Measurements from ENCODE around the gene SPOCK1.

The SPOCK1 gene

GRCh38 chr5:137185193-137185592 is 313.9 kb downstream of the SPOCK1 start:
- DNase-seq, result no peak

- no peak for DNase-seq
Measured at GRCh38 chr5:137184734-137185133, 314.4 kb downstream of the SPOCK1 start.

DNA sequence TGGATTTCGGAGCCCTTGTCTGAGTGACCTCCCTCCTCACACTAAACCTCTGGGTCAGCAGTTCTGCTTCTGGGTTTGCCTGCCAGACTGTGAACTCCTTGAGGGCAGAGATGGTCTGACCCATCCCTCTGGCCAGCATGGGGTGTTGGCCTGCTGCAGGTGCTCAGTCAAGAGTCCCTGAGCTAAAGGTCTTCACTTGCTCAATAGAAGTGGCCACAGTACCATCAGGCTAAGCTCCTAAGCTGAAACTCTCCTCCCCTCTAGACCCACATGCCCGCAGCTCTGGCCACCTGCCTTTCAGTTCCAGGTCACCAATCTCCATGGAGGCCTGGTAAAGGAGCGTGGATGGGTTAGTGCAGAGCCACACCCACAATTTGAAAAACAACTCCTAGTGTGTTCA is 316.6 kb downstream of the SPOCK1 start:
- DNase-seq, result no peak

GRCh38 chr5:137181667-137182066 is 317.5 kb downstream of the SPOCK1 start:
- no peak for DNase-seq

DNA sequence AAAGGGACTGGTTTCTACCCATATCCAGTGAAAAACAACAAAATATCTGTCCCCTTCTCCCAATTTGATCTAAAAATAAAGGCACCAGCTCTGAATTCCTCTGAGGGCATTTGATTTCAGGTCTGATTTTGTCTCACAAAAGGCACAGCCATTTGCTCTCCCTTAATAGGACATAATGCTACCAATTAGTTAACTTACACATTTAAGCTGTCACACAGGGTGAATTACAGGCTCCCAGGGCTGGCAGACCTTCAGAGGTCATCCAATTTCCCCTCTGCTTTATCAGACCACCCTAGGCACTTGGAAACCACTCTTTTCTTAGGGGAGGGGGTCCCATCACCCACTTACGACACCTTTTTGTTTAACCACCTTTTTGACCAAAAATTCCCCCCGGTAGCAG is 319.9 kb downstream of the SPOCK1 start:
- no peak for DNase-seq

GRCh38 chr5:137176609-137177008 is 322.5 kb downstream of the SPOCK1 start:
- no peak for DNase-seq

- no peak for DNase-seq
Measured at GRCh38 chr5:137176126-137176525, 323.0 kb downstream of the SPOCK1 start.

- DNase-seq, result no peak
Measured at GRCh38 chr5:137174196-137174595, 324.9 kb downstream of the SPOCK1 start.

DNA sequence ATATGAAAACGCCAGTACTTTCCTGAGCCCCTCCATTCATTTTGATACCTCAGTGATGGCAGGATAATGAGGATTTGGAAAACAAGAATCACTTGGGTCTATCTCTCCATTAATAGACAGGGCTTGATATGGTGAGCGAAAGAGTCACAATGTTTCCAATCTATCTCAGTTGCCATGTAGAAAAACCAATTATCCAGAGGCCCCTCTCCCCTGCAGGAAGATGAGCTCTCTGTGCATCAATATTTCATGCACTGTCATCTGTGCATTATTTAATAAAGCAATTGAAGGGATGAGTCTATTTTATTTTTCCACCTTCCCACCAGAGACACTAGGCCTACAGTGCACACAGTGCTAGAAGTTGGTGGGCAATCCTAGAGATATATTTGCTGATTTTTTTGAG is 326.9 kb downstream of the SPOCK1 start:
- no peak for DNase-seq

GRCh38 chr5:137167187-137167586 is 331.9 kb downstream of the SPOCK1 start:
- DNase-seq, result no peak

DNA sequence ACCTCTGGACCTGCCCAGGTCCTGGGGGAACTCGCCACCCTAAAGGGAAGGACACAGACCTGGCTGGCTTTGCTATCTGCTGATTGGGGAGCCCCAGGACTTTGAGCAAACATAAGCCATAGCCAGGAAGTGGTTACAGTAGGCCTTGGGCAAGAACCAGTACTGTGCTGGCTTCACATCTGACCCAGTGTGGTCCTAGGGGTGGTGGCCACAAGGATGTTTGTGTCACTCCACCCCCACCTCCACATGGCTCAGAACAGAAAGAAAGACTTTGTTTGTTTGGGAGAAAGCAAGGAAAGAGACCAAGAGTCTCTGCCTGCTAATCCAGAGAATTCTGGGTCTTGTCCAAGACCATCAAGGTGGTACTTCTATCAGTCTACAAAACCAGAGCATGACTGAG is 334.2 kb downstream of the SPOCK1 start:
- no peak for DNase-seq

- DNase-seq, result no peak
Measured at GRCh38 chr5:137164536-137164935, 334.6 kb downstream of the SPOCK1 start.

DNA sequence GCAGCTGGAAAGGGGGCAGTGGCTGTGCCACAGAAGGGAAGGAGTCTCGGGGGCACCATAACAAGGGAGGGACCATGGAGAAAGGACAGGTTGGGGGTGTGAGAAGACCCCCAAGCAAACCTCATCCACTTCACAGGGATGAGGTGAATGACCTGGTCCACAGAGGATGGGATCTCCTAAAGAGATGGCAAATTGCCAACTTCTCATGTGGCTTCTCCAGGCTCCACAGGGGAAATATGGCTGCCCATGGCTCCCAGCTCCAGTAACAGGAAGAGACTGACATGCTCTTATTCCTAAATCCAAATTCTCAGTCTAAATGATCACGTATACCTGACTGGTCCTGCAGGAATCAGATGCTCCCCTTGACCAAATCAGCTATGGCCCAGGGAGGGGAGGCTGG is 340.4 kb downstream of the SPOCK1 start:
- DNase-seq, result no peak

GRCh38 chr5:137156180-137156579 is 342.9 kb downstream of the SPOCK1 start:
- no peak for DNase-seq

DNA sequence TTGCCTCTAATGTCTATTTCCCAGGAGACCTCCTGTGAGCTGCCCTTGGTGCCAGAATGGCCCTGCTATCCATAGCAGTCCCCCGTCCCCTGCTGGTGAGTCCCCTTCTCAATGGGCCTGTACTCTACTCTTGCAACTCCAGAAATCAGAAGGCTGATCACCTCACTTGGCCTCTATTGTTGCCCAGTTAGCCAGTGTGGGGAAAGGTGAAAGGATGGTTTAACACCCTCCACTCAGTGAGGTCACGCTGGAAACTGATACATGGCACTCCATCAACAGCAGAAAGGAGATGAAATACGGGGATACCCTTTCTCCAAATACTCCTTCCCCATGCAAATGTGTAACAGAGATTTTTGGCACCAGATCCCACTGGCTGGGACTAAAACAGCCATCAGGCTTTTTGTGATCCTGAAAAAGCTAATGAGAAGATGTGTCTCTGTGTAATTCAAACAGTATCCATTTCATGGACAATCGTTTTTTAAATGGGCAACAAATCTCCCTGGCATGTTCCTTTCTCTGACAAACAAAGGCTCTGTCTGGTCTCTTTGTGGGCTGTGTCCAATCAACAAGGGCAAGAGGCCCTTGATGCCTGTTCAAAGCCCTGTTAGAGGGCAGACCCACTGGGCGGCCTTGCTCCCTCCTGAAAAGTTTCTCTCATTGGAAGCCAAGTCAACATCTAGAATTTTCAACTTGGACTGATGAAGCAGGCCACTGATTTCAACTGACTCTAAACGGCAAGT is 343.7 kb downstream of the SPOCK1 start:
- DNase-seq, result no peak

- DNase-seq, result no peak
Measured at GRCh38 chr5:137152616-137153015, 346.5 kb downstream of the SPOCK1 start.

GRCh38 chr5:137148655-137149054 is 350.5 kb downstream of the SPOCK1 start:
- DNase-seq, result no peak

DNA sequence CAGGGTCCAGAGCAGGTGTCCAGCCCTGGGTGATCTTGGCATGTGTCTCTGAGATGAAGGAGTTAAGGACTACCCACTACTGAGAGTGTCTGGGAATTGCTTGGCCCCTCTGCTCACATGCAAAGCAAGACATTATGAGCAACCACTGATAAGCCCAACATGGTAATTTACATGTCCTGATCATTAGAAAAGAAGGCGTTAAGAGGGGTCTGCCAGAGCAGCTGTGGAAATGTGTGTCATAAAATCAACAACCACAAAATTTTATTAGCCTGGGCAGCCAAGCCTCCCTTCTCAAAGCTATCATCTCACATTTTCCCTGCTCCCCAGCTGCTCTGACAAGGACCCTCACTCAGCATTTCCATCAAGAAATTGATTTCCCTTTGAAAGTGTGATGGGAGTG is 351.0 kb downstream of the SPOCK1 start:
- DNase-seq, result no peak

GRCh38 chr5:137147346-137147745 is 351.8 kb downstream of the SPOCK1 start:
- DNase-seq, result no peak

DNA sequence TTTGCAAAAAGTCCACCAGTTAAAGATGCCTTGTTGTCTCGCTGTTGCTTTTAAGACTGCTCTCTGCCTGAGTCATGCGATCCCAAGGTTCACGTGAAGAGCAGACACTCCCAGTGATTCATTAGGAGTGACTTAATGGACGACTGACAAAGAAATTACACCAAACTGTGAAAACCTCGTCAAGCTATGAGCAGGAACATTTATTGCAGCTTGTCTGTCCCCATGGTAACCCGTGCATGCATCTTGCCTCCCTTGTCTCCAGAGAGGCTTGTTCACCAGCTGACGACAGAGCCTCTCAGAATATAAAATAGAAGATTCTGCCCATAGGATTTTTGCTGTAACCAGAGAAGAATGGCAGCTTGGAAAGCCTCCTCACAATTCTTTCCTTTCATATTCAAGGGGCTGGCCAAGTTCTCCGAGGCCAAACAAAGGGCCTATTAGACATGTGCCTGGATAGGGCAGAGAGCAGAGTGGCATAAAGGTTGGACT is 352.7 kb downstream of the SPOCK1 start:
- DNase-seq, result no peak

- DNase-seq, result no peak
Measured at GRCh38 chr5:137145721-137146120, 353.4 kb downstream of the SPOCK1 start.

DNA sequence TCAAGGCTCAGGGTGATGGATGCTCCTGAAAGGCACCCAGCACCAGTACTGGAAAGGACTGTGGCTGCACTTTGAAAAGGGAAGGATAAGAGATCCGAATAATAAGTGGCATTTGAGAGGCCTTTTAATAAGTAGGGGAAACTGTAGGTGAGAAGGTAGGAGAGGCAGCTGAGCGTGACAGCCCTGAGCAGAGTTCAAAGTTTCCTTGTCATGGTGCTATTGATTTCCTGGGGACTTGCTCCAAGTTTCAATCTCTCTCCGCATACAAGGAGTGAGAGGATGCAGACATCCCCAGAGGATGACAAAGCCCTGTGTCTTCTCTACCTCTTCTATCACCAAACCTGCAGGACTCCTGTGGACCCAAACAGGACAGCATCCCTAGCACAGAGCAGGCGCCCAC is 354.5 kb downstream of the SPOCK1 start:
- no peak for DNase-seq

DNA sequence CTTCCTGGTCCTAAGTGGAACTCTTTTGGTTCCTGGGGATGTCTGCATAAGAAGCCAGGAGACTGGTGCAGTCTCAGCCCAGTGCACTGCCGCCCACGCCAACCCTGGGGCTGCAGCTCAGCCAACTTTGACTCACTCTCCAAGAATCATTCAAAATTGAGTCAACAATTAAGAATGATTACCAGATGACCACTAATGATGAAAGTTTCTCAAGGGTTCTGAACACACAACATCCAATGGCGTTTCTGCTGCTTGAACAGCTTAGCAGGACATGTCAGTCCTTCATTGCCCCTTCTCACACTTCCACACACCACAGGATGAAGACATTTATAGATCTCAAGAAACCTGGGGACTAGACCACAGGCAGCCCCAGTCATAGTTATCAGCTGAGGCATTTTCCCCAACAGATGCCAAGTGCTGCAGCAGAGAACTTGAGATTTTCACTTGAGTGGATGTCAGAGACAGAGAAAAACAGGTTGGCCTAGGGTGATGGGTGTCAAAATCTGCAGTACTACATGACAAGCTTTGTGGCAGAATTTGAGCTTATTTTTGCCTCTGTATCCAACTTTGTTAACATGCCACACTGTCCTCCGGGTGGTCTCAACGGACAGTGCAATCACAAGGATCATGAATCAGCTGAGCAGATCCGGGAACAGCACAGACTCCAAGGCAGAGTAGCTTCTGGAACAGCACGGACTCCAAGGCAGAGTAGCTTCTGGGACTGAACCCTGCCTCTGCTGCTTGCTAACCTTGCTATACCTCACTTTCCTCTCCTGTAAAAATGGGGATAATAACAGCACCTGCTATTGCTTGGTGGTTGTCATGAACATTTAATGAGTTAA is 356.1 kb downstream of the SPOCK1 start:
- DNase-seq, result no peak

DNA sequence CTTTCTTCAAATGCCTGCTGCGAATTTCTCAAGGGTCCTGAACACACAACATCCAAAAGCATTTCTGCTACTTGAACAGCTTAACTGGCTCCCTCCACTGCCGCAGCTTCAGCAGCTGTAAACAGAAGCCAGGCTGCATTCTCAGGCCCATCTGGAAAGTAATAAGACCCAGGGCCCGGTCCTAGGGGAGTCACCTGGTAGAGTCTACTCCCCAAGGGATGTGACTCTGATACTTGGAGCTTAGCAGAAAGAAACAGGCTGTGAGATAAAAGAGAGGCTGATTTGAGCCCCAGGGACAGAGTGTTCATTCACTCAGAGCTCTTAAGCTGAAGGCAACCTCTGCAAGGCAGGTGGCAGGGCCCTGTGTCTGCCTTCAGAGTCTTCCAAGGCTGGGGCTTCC is 356.8 kb downstream of the SPOCK1 start:
- no peak for DNase-seq
